ENCODE measurements around the gene CHRNB2. TPM values are rescaled to one million over a fixed set of nuclear protein-coding genes. Genes with fewer than 3 reads are reported as not detected.

The CHRNB2 gene
- total and polyA plus RNA-seq, 8 donors, result under 0.01 to 0.38 (median 0.25) TPM; not detected in 4

GRCh38 chr1:154598871-154599635, 31.5 kb downstream of the CHRNB2 start:
- WGBS, 5 donors, result 59 to 67% (median 61%) methylated on average over 3 of the region's 3 CpGs
- no peak for DNase-seq
- Histone ChIP-seq H3K9me3 (no peaks in the 10 kb centered on the region), H3K4me3 (no peak overlapping the region), H3K27ac (peak overlapping the region in 2 of 5 donors; percentile 4 to 16), H3K36me3 (peaks cover 72 to 91% (median 88%) of the 10 kb centered on the region in 4 donors), H3K4me1 (peaks cover 15 to 54% (median 40%) of the 10 kb centered on the region in 4 donors), H3K27me3 (no peaks in the 10 kb centered on the region)
- intact Hi-C loops (cut with DNase I; ENCODE audit: low total_unique reads), result no loop called here
- TF ChIP-seq POLR2AphosphoS5 (IDR thresholded peaks at IDR 0.05) (no peak), EP300 (IDR thresholded peaks at IDR 0.05) (no peak), CTCF (IDR thresholded peaks at IDR 0.05) (no peak), POLR2A (IDR thresholded peaks at IDR 0.05) (no peak)

- H3K4me1 ChIP-seq, result peaks cover 15 to 60% (median 45%) of the 10 kb centered on the region in 4 donors
- TF ChIP-seq POLR2AphosphoS5 (IDR thresholded peaks at IDR 0.05) (no peak), EP300 (IDR thresholded peaks at IDR 0.05) (no peak), POLR2A (IDR thresholded peaks at IDR 0.05) (no peak), CTCF (IDR thresholded peaks at IDR 0.05) (no peak)
- 72 to 82% (median 78%) methylated on average over 3 of the region's 3 CpGs for WGBS, 5 donors
- intact Hi-C loops (cut with DNase I; ENCODE audit: low total_unique reads), result no loop called here
- DNase-seq, result peak in 1 of 2 donors; percentile 26
- no peaks in the 10 kb centered on the region for H3K9me3 ChIP-seq
- no peaks in the 10 kb centered on the region for H3K27me3 ChIP-seq
- H3K36me3 ChIP-seq, result peaks cover 67 to 85% (median 82%) of the 10 kb centered on the region in 4 donors
- H3K4me3 ChIP-seq, result no peak overlapping the region
- peak overlapping the region in 2 of 5 donors; percentile 4 to 16 for H3K27ac ChIP-seq
Measured at GRCh38 chr1:154599658-154600057, 32.1 kb downstream of the CHRNB2 start.

GRCh38 chr1:154603317-154603716, 35.7 kb downstream of the CHRNB2 start:
- peaks cover 26 to 88% (median 67%) of the 10 kb centered on the region in 4 donors for H3K4me1 ChIP-seq
- DNase-seq, result no peak
- H3K27me3 ChIP-seq, result no peaks in the 10 kb centered on the region
- peak overlapping the region in 1 of 5 donors; percentile 1 for H3K27ac ChIP-seq
- no peaks in the 10 kb centered on the region for H3K9me3 ChIP-seq
- H3K4me3 ChIP-seq, result no peak overlapping the region
- peaks cover 32 to 48% (median 45%) of the 10 kb centered on the region in 4 donors for H3K36me3 ChIP-seq
- intact Hi-C loops (cut with DNase I; ENCODE audit: low total_unique reads), result no loop called here
- TF ChIP-seq POLR2A (IDR thresholded peaks at IDR 0.05), result no peak
- no peak for TF ChIP-seq EP300 (IDR thresholded peaks at IDR 0.05)
- no peak for TF ChIP-seq POLR2AphosphoS5 (IDR thresholded peaks at IDR 0.05)
- no peak for TF ChIP-seq CTCF (IDR thresholded peaks at IDR 0.05)
- 43 to 73% (median 55%) methylated on average over 2 of the region's 2 CpGs for WGBS, 5 donors

- intact Hi-C loops (cut with DNase I; ENCODE audit: low total_unique reads), result no loop called here
- Histone ChIP-seq H3K4me1 (peaks cover 16 to 87% (median 59%) of the 10 kb centered on the region in 4 donors), H3K27me3 (no peaks in the 10 kb centered on the region), H3K4me3 (peak overlapping the region in 2 of 4 donors; percentile 70 to 83), H3K27ac (no peak overlapping the region), H3K9me3 (no peaks in the 10 kb centered on the region), H3K36me3 (peaks cover 20 to 26% (median 23%) of the 10 kb centered on the region in 4 donors)
- no peak for DNase-seq
- TF ChIP-seq POLR2A (IDR thresholded peaks at IDR 0.05) (no peak), EP300 (IDR thresholded peaks at IDR 0.05) (no peak), CTCF (IDR thresholded peaks at IDR 0.05) (no peak), POLR2AphosphoS5 (IDR thresholded peaks at IDR 0.05) (no peak)
- 39 to 79% (median 63%) methylated on average over 2 of the region's 2 CpGs for WGBS, 5 donors
Measured at GRCh38 chr1:154605534-154605933, 38.0 kb downstream of the CHRNB2 start.

Data from stomach (tissue), 9 donors.